ENCODE results near the gene PFDN4. TPM values are rescaled to one million over a fixed set of nuclear protein-coding genes. Genes with fewer than 3 reads are reported as not detected.

PFDN4 gene
- total and polyA plus RNA-seq, 2 experiments from 2014 or later, result 56.9 to 75.5 TPM

DNA sequence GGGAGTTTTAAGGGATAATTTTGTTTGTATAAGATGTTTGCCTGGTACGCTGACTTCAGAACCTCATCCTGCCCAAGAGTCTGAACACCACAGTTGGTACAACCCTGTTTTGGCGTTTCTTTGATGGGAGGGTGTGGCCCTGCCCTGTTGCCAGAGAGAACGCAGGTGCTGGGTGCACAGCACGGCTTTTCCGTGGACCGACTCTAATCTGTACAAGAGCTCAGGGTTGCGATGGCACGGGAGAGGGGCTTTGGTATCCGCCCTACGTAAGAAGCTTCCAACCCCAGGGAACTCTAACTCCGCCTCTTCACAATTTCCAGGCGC, 35.4 kb upstream of the PFDN4 start:
- Histone ChIP-seq H3K4me3 (peak overlapping the region; percentile 16), H3K27me3 (peaks cover 93% of the 10 kb centered on the region), H3K27ac (no peak overlapping the region), H3K36me3 (no peaks in the 10 kb centered on the region), H3K4me1 (ENCODE audit: low read depth) (peaks cover 6% of the 10 kb centered on the region), H3K9me3 (ENCODE audit: low read depth) (no peaks in the 10 kb centered on the region)
- no peak for DNase-seq (ENCODE audit: low read depth in 1 of 2, low spot score in 1 of 2)
- TF ChIP-seq, protein P1, sequence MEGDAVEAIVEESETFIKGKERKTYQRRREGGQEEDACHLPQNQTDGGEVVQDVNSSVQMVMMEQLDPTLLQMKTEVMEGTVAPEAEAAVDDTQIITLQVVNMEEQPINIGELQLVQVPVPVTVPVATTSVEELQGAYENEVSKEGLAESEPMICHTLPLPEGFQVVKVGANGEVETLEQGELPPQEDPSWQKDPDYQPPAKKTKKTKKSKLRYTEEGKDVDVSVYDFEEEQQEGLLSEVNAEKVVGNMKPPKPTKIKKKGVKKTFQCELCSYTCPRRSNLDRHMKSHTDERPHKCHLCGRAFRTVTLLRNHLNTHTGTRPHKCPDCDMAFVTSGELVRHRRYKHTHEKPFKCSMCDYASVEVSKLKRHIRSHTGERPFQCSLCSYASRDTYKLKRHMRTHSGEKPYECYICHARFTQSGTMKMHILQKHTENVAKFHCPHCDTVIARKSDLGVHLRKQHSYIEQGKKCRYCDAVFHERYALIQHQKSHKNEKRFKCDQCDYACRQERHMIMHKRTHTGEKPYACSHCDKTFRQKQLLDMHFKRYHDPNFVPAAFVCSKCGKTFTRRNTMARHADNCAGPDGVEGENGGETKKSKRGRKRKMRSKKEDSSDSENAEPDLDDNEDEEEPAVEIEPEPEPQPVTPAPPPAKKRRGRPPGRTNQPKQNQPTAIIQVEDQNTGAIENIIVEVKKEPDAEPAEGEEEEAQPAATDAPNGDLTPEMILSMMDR (IDR thresholded peaks at IDR 0.05; ENCODE audit: low read depth, low read length), result no peak

GRCh38 chr20:54172856-54173652, 34.8 kb upstream of the PFDN4 start:
- peaks cover 6% of the 10 kb centered on the region for H3K4me1 ChIP-seq (ENCODE audit: low read depth)
- no peaks in the 10 kb centered on the region for H3K36me3 ChIP-seq
- H3K9me3 ChIP-seq (ENCODE audit: low read depth), result no peaks in the 10 kb centered on the region
- no peak overlapping the region for H3K27ac ChIP-seq
- peaks cover 90% of the 10 kb centered on the region for H3K27me3 ChIP-seq
- H3K4me3 ChIP-seq, result peak overlapping the region; percentile 16
- DNase-seq (ENCODE audit: low read depth in 1 of 2, low spot score in 1 of 2), result peak; percentile 36 to 41
- TF ChIP-seq, protein P1 (IDR thresholded peaks at IDR 0.05; ENCODE audit: low read depth, low read length), result no peak

DNA sequence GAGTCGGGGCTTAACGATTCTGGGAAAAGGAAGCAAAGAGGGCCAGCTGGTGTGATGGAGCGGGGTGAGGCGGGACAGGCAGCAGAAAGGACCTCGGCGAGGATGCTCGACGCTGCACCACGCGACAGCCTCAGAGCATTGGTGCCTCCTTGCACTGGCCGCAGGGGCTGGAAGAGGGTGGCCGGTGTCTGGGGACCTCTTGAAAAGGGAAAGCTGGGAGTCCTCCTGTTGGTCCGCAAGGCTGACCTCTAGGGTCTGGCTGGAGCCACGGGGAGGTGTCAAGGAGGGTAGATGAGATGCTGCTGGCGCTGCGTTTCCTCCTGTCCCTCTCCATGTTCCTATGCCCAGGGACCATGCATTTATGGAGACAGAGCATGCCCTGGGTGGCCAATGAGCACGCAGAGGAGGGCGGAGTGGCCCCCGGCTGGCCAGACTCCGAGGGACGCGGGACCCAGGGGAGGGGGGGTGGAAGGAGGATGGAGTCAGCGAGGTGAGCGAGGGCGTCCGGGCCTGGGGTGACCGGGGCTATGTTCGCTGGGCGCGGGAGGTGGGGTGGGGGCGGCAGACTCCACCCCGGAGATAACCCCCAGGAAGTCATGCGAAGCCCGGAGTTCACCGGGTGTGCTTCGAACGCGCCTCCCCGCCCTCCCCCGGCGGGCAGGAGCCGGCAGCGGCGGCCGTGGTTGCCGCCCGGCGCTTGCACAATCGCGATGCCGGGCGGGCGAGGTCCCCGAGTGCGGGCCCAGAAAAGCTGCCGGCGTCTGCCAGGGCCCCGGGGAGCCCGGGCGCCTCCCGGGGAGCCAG, 34.0 kb upstream of the PFDN4 start, which contains the start of gene CYP24A1:
CYP24A1 (minus strand) TSS at position 334 of the 804 bp plus-strand sequence. CDS start 407 bp downstream, outside the sequence.
- H3K27me3 ChIP-seq, result peaks cover 85% of the 10 kb centered on the region
- H3K4me1 ChIP-seq (ENCODE audit: low read depth), result peaks cover 6% of the 10 kb centered on the region
- peak in 1 of 2 donors; percentile 4 for DNase-seq (ENCODE audit: low read depth in 1 of 2, low spot score in 1 of 2)
- no peaks in the 10 kb centered on the region for H3K9me3 ChIP-seq (ENCODE audit: low read depth)
- H3K27ac ChIP-seq, result no peak within 1 kb of the TSS
- H3K36me3 ChIP-seq, result no peaks in the 10 kb centered on the region
- TF ChIP-seq, protein P1 (IDR thresholded peaks at IDR 0.05; ENCODE audit: low read depth, low read length), result no peak
- H3K4me3 ChIP-seq, result peak within 1 kb of the TSS; percentile 16

DNA sequence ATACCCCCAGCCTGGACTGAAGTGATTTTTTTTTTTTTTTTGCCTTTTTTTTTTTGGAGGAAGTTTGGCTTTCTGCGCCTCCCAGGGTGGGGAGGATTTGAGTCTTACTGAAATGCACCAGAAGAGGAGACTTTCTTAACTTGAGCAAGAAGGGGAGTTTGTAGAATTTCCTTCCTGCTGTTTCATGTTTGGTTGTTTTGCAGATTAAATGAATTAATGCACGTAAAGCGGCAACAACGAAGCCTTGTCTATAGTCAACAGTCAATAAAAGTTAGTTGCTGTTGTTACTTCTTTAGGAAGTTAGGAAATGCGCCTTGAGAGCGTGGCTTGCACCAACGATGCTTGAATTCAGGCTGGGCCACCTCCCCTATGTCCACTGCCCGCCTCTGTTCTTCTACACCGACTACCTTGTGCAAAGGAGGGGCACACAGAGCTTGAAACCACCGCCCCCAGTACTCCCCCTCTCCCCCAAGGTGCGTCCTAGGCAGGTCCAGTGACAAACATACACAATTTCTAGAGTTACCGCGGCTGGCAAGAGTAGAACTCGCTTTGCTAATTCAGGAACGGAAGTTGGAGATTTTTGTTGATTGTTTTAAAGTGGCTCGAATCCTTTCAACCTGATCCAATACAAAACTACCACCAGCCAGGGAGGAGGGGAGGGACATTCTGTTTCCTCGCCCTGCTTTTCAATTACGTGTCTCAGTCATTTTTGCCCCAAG, 33.3 kb upstream of the PFDN4 start:
- TF ChIP-seq, protein P1 (IDR thresholded peaks at IDR 0.05; ENCODE audit: low read depth, low read length), result no peak
- H3K4me1 ChIP-seq (ENCODE audit: low read depth), result peaks cover 6% of the 10 kb centered on the region
- peaks cover 78% of the 10 kb centered on the region for H3K27me3 ChIP-seq
- no peaks in the 10 kb centered on the region for H3K36me3 ChIP-seq
- no peaks in the 10 kb centered on the region for H3K9me3 ChIP-seq (ENCODE audit: low read depth)
- peak in 1 of 2 donors; percentile 21 for DNase-seq (ENCODE audit: low read depth in 1 of 2, low spot score in 1 of 2)
- H3K27ac ChIP-seq, result no peak overlapping the region
- H3K4me3 ChIP-seq, result peak overlapping the region; percentile 16

GRCh38 chr20:54176610-54177009, 31.3 kb upstream of the PFDN4 start:
- Histone ChIP-seq H3K4me1 (ENCODE audit: low read depth) (peaks cover 6% of the 10 kb centered on the region), H3K27me3 (peaks cover 61% of the 10 kb centered on the region), H3K27ac (no peak overlapping the region), H3K9me3 (ENCODE audit: low read depth) (no peaks in the 10 kb centered on the region), H3K36me3 (no peaks in the 10 kb centered on the region), H3K4me3 (no peak overlapping the region)
- DNase-seq (ENCODE audit: low read depth in 1 of 2, low spot score in 1 of 2), result no peak
- TF ChIP-seq, protein P1 (IDR thresholded peaks at IDR 0.05; ENCODE audit: low read depth, low read length), result no peak
